ENCODE measurements around the gene HDAC9.

GRCh38 chr7:18940593-18941134, 445.1 kb downstream of the HDAC9 start:
- TF ChIP-seq REST (IDR thresholded peaks at IDR 0.05; ENCODE audit: insufficient read depth in 1 of 2, low read depth in 2 of 2, low read length in 2 of 2) (no peak), POLR2AphosphoS5 (IDR thresholded peaks at IDR 0.05; ENCODE audit: low read depth, low read length) (no peak; the same call in 1 of the 2 replicates), TAF1 (IDR thresholded peaks at IDR 0.05; ENCODE audit: borderline replicate concordance, insufficient read depth, low read length) (no peak), SIN3A (IDR thresholded peaks at IDR 0.05; ENCODE audit: borderline replicate concordance, insufficient read depth, low read length) (no peak), FOXP2 (optimal IDR thresholded peaks at IDR 0.05; ENCODE audit: borderline replicate concordance, extremely low read depth, extremely low read length, insufficient read depth) (no peak)

Data from PFSK-1 (cell line).